IPS-18a (cell line): ENCODE data around the gene GHRH.

Experiments used
- H3K27ac ChIP-seq: one replicate; pipeline ENCODE4 v1.5.1; 2013; ENCODE audit warnings: low read length
- H3K27me3 ChIP-seq: one replicate; pipeline ENCODE4 v1.6.1; 2013; ENCODE audit warnings: mild to moderate bottlenecking, low read length; ENCODE audit not compliant: control insufficient read depth, insufficient read depth
- H3K36me3 ChIP-seq: one replicate; pipeline ENCODE4 v1.6.1; 2013; ENCODE audit warnings: low read depth, low read length; ENCODE audit not compliant: control insufficient read depth
- H3K4me1 ChIP-seq: one replicate; pipeline ENCODE4 v1.6.1; 2013; ENCODE audit warnings: low read depth, low read length; ENCODE audit not compliant: control insufficient read depth
- H3K4me3 ChIP-seq: one replicate; pipeline ENCODE4 v1.5.1; 2013; ENCODE audit warnings: low read length
- H3K9ac ChIP-seq: one replicate; pipeline ENCODE4 v1.6.1; 2013; ENCODE audit warnings: mild to moderate bottlenecking, low read length, moderate library complexity
- H3K9me3 ChIP-seq: one replicate; pipeline ENCODE4 v1.6.1; 2013; ENCODE audit warnings: low read depth, low read length; ENCODE audit not compliant: control insufficient read depth

The GHRH gene

DNA sequence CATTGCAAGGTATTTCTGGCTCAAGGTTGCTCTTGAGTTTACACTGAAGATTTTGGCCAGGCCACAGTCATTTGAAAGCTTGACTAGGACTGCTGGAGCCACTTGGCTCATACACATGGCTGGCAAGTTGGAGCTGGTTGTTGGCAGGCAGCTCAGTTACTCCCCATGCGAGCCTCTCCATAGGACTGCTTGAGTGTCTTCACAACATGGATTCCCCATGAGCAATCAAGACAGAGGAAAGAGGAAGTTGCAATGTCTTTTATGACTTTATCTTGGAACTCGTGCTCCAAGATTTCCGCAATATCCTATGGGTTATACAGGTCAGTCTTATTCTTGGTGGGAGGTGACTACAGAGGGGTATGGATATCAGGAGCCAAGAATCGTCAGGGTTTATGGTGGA is 26.5 kb upstream of the GHRH start:
- no peak overlapping the region for H3K27ac ChIP-seq

DNA sequence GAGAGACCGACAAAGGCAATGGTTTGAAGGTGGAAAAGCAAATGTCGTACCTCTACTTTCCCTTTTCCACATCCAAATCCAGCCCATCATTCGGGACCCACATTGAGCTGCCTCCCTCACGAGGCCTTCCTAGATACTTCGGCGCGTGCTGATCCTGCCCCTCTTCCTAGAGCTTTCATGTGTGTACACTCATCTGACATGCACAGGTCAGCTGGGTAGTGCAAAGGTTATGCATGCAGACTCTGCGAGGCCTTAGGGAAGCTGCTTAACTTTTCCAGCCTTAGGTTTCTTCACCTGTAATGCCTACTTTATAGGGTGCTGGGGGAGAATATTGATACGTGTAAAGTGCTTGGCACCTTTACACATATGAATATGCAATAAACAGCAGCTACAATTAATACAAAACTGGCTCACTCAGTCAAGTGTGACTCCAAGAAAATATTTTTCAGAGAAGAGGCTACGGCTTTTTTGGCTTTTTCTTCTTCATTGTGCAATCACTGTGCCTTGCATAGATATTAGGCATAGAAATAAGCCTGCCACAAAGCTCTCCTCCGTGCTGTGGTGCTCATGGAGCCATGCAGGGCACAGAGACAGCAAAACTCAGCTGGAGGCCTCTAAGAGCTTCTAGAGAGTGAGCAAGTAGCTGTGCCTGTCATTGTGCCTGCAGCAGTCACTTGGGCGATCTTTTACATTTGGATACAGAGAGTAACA is 24.2 kb upstream of the GHRH start:
- no peak overlapping the region for H3K4me3 ChIP-seq
- H3K36me3 ChIP-seq: no peaks in the 10 kb centered on the region
- H3K9ac ChIP-seq: no peak overlapping the region
- no peaks in the 10 kb centered on the region for H3K9me3 ChIP-seq
- no peaks in the 10 kb centered on the region for H3K27me3 ChIP-seq
- H3K4me1 ChIP-seq: no peaks in the 10 kb centered on the region
- H3K27ac ChIP-seq: no peak overlapping the region

More for the DNA sequence above, 26.5 kb upstream of the GHRH start:
- H3K4me1 ChIP-seq: no peaks in the 10 kb centered on the region
- no peaks in the 10 kb centered on the region for H3K27me3 ChIP-seq
- no peaks in the 10 kb centered on the region for H3K9me3 ChIP-seq
- peaks cover 3% of the 10 kb centered on the region for H3K36me3 ChIP-seq
- H3K9ac ChIP-seq: no peak overlapping the region
- H3K4me3 ChIP-seq: no peak overlapping the region

DNA sequence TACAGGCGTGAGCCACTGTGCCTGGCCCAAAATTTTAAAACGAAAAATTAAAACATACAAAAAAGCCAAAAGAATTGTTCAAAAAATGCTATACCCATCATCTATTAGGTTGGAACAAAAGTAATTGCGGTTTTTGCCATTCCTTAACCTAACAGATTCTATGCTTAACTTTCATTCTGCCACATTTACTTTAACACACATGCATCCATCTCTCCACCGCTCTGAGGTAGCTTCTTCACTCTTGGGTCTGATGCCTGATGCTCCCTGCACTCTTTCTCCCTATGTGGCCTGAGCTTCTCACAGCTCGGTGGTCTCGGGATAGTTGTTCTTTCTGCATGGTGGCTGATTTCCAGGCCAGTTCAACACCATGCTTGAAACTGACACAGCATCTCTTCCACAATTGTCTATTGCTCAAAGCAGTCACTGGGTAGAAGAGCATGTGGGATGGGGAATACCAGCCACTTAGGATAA is 23.1 kb upstream of the GHRH start:
- H3K9me3 ChIP-seq: no peaks in the 10 kb centered on the region
- no peaks in the 10 kb centered on the region for H3K4me1 ChIP-seq

DNA sequence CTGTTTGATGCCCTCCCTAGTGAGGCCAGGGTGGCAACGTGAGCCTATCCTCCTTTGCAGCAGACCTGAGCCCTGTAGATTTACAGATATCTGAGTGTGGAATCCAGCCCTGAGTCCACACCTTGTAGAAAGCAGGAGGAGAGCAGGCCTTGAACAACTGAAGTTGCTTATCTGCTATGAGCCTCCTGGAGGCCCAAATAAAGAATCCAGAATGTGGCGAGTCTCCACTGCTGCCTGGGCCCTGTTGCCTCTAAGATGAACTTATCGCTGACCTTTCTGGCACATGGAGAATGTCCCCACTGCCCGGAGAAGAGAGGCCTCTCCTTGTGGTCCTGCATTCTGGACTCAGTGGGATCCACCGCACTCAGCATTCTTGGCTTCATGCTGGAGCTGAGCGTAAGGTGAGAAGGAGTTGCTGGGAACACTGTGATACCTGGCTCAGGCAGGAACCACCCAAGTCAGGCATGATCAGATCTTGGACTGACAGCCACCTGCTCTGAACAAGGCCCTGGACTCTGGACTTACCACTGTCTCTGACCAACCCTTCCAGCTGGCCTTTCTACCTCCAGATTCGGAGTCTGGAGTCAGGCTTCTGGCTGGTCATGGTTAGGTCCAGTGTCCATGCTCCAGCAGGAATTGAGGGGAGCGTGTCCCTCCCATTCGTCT is 22.0 kb upstream of the GHRH start:
- H3K27ac ChIP-seq: no peak overlapping the region
- H3K27me3 ChIP-seq: no peaks in the 10 kb centered on the region
- no peak overlapping the region for H3K9ac ChIP-seq
- no peaks in the 10 kb centered on the region for H3K36me3 ChIP-seq
- H3K4me1 ChIP-seq: no peaks in the 10 kb centered on the region
- H3K9me3 ChIP-seq: no peaks in the 10 kb centered on the region
- no peak overlapping the region for H3K4me3 ChIP-seq

More for the DNA sequence above, 23.1 kb upstream of the GHRH start:
- Histone ChIP-seq H3K4me3 (no peak overlapping the region), H3K27me3 (no peaks in the 10 kb centered on the region), H3K9ac (no peak overlapping the region), H3K36me3 (no peaks in the 10 kb centered on the region), H3K27ac (no peak overlapping the region)

DNA sequence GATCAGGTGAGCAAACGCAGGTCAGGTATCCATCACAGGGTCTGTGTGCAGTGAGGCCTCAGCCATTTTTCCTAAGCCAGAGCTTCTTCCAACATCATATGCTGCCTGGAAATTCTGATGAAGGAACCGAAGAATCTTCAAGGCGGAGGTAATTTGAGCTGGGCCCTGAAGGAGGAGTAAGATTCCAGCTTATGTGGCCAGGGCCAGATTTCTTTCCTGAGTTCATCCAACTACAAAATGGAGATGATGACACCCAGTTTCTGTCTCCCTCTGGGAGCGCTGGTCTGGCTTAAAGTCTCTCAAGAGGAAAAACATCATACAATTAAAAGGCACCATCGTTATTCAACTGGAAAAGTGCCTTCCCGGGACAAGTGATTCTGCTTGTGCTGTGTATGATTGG is 20.9 kb upstream of the GHRH start:
- H3K9me3 ChIP-seq: no peaks in the 10 kb centered on the region
- no peaks in the 10 kb centered on the region for H3K27me3 ChIP-seq
- H3K27ac ChIP-seq: no peak overlapping the region
- H3K4me3 ChIP-seq: no peak overlapping the region
- H3K4me1 ChIP-seq: no peaks in the 10 kb centered on the region
- no peak overlapping the region for H3K9ac ChIP-seq
- no peaks in the 10 kb centered on the region for H3K36me3 ChIP-seq

DNA sequence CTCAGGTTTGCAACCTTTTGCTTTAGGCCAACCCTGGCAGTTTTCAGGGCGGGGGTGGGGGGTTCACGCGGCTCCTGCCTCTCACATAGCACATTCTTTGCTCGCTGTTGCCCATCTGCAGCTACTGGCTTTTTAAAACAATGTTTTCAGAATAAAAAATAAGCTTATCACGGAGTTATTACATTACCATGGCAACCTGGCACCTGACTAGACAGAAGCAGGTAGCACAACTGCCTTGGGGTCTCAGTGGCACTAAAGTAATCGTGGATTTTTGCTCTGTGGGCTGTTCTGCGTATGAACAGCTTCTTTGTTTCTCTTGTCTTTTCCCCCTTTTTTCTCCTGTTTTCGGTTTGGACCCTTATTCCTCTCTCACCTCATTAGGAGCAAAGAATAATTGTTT is 18.8 kb upstream of the GHRH start:
- Histone ChIP-seq H3K9ac (no peak overlapping the region), H3K27me3 (no peaks in the 10 kb centered on the region), H3K4me1 (no peaks in the 10 kb centered on the region), H3K36me3 (no peaks in the 10 kb centered on the region), H3K27ac (no peak overlapping the region), H3K9me3 (no peaks in the 10 kb centered on the region), H3K4me3 (no peak overlapping the region)

DNA sequence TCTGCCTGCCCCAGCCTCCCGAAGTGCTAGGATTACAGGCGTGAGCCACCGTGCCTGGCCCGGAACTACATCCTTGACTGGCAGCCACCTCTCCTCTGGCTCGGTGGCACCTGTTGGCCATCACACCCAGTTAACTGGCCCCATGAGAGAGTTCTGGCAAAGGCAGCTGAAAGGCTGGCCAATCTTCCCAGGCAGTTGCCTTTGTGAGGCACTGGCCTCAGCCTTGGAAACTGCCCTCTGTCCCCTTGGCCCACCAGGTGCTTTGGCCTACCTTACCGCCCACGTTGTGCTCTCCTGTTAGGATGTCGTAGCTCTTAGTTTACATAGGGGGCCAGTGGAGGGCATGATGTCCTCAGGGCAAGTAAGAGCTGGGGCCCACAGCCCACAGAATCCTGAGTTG is 18.2 kb upstream of the GHRH start:
- Histone ChIP-seq H3K9me3 (no peaks in the 10 kb centered on the region), H3K9ac (no peak overlapping the region), H3K27me3 (no peaks in the 10 kb centered on the region), H3K4me1 (no peaks in the 10 kb centered on the region), H3K4me3 (no peak overlapping the region), H3K36me3 (no peaks in the 10 kb centered on the region), H3K27ac (no peak overlapping the region)

DNA sequence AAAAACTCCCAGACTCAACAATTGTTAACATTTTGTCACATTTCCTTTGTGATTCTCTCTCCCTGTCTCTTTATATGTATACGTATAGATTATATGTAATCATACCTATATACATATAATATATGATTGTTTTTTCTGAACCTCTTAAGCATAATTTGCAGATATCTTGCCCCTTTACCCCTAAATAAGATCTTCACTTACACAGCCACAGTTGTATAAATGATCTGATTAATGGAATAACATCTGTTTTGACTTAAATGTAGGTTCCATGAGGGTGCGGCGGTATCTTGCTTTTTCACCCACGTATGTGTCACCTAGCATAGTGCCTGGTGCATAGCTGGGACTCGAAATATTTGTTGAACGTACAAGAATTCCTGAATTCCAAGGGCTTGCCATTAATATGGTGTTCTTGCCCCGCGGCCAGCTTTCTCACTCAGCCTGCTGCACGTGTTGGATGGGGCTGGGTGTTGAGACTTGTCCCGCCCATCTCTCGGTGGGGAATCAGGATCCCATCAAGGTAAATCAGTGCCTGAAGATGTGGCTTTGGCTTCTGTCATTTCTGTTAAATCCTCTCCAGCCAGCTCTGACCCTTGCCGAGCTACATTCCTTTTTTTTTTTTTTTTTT is 17.5 kb upstream of the GHRH start:
- H3K4me1 ChIP-seq: no peaks in the 10 kb centered on the region
- no peak overlapping the region for H3K9ac ChIP-seq
- H3K4me3 ChIP-seq: no peak overlapping the region

DNA sequence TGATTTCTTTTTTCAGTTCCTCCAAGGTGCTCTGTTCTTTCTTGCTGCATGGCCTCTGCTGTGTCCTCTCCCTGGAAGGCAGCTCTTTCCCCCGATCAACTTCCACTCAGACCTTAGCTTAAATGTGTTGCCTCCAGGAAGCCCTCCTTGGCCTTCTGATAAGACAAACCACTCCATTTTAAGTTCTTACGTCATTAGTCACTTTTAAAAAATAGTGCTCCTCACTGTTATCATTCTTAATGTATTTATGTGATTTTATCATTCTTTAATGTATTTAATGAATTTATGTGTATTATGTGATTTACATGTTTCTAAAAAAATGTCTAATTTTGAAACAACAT is 15.6 kb upstream of the GHRH start:
- no peaks in the 10 kb centered on the region for H3K4me1 ChIP-seq
- no peak overlapping the region for H3K4me3 ChIP-seq
- H3K9me3 ChIP-seq: no peaks in the 10 kb centered on the region
- H3K9ac ChIP-seq: no peak overlapping the region
- H3K36me3 ChIP-seq: no peaks in the 10 kb centered on the region
- no peak overlapping the region for H3K27ac ChIP-seq
- no peaks in the 10 kb centered on the region for H3K27me3 ChIP-seq

More for the DNA sequence above, 17.5 kb upstream of the GHRH start:
- Histone ChIP-seq H3K27ac (no peak overlapping the region), H3K9me3 (no peaks in the 10 kb centered on the region), H3K36me3 (no peaks in the 10 kb centered on the region), H3K27me3 (no peaks in the 10 kb centered on the region)

DNA sequence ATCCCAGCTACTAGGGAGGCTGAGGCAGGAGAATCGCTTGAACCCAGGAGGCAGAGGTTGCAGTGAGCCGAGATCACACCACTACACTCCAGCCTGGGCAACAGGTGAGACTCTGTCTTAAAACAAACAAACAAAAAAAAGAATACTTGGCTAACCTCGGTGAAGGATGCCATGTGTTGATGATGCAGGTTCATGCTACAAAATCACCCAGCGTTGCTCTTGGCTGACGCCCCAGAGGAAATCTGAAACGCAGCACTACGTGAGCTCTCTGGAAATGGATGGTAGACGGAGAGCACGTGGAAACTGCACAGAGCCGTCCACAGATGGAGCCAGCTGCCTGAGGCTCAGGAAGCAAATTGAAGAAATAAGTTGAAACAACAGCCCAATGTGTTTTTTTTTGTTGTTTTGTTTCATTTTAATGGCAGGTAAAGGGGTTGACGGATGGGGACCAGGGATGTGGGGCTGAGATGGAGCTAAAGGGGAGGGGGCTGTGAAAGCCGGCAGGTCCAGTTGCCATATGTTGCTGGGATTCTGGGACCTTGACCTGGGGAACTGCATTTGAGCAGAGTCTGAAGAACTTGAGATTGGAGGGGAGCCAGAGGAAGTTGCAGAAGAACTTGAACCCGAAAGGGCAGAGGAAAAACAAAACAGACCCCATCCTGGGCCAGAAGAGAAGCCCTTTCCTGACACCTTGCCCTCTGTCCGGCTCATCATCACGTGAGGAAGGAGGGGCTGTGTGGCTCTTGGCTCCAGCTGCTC is 15.1 kb upstream of the GHRH start:
- H3K27me3 ChIP-seq: no peaks in the 10 kb centered on the region
- no peak overlapping the region for H3K4me3 ChIP-seq

DNA sequence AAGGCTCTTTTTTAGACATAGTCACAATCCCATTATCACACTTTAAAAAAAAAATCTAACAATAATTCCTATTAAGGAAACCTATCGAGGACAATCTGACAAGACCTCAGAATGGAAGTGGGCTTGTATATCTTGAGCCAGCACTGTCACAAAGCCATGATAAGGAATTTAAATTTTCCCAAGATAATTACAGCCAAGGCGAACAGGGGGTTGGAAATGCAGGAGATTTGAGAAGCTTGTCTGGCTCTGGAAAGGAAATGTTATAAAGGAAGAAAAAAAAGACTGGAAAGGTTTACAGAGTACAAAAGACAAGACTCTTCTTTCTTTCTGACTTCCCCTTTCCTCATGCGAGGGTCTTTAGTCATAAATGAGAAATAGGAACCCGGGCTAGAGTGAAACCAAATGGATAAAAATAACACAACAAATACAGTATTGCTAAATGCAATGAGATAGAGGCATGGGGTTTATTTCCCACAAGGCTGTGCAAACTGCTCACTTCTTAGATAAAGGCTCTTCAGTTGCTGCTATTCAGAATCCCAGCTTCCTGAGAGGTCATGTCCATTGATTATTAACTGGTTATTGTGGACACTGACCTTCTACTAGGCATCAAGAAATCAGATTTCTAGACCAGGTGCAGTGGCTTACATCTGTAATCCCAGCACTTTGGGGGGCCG is 13.4 kb upstream of the GHRH start:
- H3K36me3 ChIP-seq: no peaks in the 10 kb centered on the region
- H3K27ac ChIP-seq: no peak overlapping the region
- no peaks in the 10 kb centered on the region for H3K27me3 ChIP-seq
- H3K9ac ChIP-seq: no peak overlapping the region
- no peaks in the 10 kb centered on the region for H3K9me3 ChIP-seq
- no peak overlapping the region for H3K4me3 ChIP-seq
- H3K4me1 ChIP-seq: no peaks in the 10 kb centered on the region

More for the DNA sequence above, 15.1 kb upstream of the GHRH start:
- H3K36me3 ChIP-seq: no peaks in the 10 kb centered on the region
- H3K27ac ChIP-seq: no peak overlapping the region
- no peaks in the 10 kb centered on the region for H3K9me3 ChIP-seq
- no peaks in the 10 kb centered on the region for H3K4me1 ChIP-seq
- no peak overlapping the region for H3K9ac ChIP-seq
